ENCODE measurements around the gene CACNA2D4. TPM values are rescaled to one million over a fixed set of nuclear protein-coding genes. Genes with fewer than 3 reads are reported as not detected.
A peak's percentile ranks its signal among the peaks of the same experiment; 100 is the strongest.

CACNA2D4 gene
- total RNA-seq, 1 experiment from 2014 or later: 3.6 TPM

GRCh38 chr12:1796515-1797010 is 121.9 kb downstream of the CACNA2D4 start:
- Histone ChIP-seq H3K27me3 (no peaks in the 10 kb centered on the region), H3K4me1 (peaks cover 10% of the 10 kb centered on the region; the same call in 1 of the 2 replicates), H3K36me3 (no peaks in the 10 kb centered on the region), H3K9me3 (replicated peaks) (no peaks in the 10 kb centered on the region), H3K4me3 (no peak overlapping the region), H3K27ac (no peak overlapping the region)
- no peak for DNase-seq

- Histone ChIP-seq H3K9me3 (replicated peaks) (no peaks in the 10 kb centered on the region), H3K4me1 (peaks cover 6% of the 10 kb centered on the region; the same call in 1 of the 2 replicates), H3K4me3 (0 out of 2 replicates have a peak overlapping the region, but pooled peaks have one; percentile 3), H3K36me3 (no peaks in the 10 kb centered on the region), H3K27me3 (no peaks in the 10 kb centered on the region), H3K27ac (no peak overlapping the region)
- DNase-seq: peak; percentile 83 to 85
Measured at GRCh38 chr12:1795785-1796514, 122.5 kb downstream of the CACNA2D4 start.

DNA sequence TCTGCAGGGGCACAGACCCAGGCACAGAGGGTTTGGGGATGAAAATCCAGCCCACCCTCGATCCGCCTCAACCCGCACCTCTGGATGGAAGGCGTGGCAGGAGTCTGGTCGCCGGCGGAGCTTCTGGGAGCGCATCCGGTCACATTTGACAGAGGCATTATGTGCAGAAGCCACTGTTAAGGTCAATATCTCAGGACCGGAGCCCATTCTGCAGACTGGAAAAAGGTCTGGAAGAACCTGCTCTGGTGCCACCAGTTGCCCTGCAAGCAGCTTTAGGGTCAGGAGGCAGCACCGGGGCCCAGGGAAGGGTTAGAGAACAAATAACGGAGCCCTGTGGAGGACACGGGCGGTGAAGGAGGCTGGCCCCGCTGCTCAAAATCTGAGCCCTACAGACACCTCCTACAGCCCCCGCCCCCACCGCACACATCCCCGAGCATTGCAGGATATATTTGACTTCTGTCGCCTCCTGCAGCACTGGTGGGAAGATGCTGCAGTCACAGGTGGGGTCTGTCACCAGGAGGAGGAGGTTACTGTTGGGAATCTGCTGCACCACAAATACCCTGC is 123.1 kb downstream of the CACNA2D4 start:
- H3K27me3 ChIP-seq: no peaks in the 10 kb centered on the region
- H3K4me3 ChIP-seq: no peak overlapping the region
- no peak overlapping the region for H3K27ac ChIP-seq
- no peaks in the 10 kb centered on the region for H3K36me3 ChIP-seq
- no peak for DNase-seq
- H3K9me3 ChIP-seq (replicated peaks): no peaks in the 10 kb centered on the region
- peaks cover 3% of the 10 kb centered on the region; the same call in 1 of the 2 replicates for H3K4me1 ChIP-seq

GRCh38 chr12:1794440-1795090 is 123.9 kb downstream of the CACNA2D4 start:
- no peaks in the 10 kb centered on the region for H3K9me3 ChIP-seq (replicated peaks)
- DNase-seq: no peak
- H3K36me3 ChIP-seq: no peaks in the 10 kb centered on the region
- H3K27ac ChIP-seq: no peak overlapping the region
- H3K27me3 ChIP-seq: no peaks in the 10 kb centered on the region
- H3K4me1 ChIP-seq: peaks cover 3% of the 10 kb centered on the region; the same call in 1 of the 2 replicates
- no peak overlapping the region for H3K4me3 ChIP-seq

GRCh38 chr12:1793426-1794210 is 124.8 kb downstream of the CACNA2D4 start:
- Histone ChIP-seq H3K4me3 (no peak overlapping the region), H3K4me1 (peaks cover 3% of the 10 kb centered on the region; the same call in 1 of the 2 replicates), H3K9me3 (replicated peaks) (no peaks in the 10 kb centered on the region), H3K27me3 (no peaks in the 10 kb centered on the region), H3K36me3 (no peaks in the 10 kb centered on the region), H3K27ac (no peak overlapping the region)
- no peak for DNase-seq

DNA sequence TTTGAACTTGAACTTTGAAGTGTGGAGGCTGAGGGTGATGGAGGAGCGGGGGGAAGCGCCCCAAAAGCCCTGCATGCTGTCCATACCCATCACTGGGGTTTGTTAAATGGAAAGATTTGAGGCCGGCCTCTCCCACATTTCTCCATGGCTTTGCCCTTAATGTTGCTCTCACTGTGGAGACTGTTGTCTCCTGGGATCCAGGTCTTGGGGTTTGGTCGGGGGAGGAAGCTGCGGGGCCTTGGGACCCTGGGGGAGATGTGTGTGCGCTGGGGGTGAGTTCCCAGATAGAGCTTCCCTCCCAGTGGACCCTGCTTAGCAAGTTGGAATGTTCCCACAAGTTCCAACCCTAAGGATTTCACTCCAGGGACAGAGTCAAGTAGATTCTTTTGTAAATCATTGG is 126.0 kb downstream of the CACNA2D4 start:
- Histone ChIP-seq H3K4me3 (no peak overlapping the region), H3K36me3 (no peaks in the 10 kb centered on the region), H3K27ac (no peak overlapping the region), H3K4me1 (peaks cover 3% of the 10 kb centered on the region; the same call in 1 of the 2 replicates), H3K27me3 (no peaks in the 10 kb centered on the region), H3K9me3 (replicated peaks) (no peaks in the 10 kb centered on the region)
- no peak for DNase-seq

DNA sequence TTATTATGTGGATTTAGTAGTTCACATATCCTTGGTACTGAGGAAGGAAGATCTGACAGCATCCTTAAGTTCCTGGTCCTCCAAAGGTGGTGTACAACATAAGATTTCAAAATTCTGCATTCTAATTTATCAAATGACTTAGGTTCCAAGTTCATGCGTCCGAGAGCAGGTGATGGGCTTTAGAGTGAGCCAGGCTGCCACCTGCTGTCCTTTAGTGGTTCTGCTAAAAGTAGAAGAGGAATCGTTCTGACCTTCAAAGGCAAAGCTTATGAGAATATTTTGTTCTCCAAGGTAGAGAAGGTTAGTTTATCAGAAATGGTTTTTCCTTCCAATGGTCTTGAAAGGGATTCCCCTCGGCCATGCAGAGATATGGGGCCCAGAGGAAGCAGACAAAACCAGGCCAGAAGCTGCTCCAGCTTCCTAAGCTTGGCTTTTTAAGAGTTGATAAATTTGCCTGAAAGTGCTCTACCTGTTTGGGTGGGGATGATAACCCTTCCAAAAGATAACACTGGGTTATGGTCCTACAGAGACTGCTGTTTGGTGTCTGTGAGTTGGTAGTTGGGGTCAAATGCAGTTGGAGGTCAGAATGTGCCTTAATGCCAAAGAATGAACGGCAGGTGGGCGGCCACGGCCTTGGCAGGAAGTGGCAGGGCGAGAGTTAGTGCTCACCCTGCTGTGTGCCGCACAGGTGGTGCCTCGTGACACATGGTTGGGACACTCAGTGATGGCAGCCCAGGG is 127.2 kb downstream of the CACNA2D4 start:
- Histone ChIP-seq H3K36me3 (0 out of 2 replicates have a peak, but pooled peaks cover 3% of the 10 kb centered on the region), H3K27ac (no peak overlapping the region), H3K9me3 (replicated peaks) (no peaks in the 10 kb centered on the region), H3K4me1 (peaks cover 3% of the 10 kb centered on the region; the same call in 1 of the 2 replicates), H3K4me3 (no peak overlapping the region), H3K27me3 (no peaks in the 10 kb centered on the region)
- peak; percentile 64 to 78 for DNase-seq

DNA sequence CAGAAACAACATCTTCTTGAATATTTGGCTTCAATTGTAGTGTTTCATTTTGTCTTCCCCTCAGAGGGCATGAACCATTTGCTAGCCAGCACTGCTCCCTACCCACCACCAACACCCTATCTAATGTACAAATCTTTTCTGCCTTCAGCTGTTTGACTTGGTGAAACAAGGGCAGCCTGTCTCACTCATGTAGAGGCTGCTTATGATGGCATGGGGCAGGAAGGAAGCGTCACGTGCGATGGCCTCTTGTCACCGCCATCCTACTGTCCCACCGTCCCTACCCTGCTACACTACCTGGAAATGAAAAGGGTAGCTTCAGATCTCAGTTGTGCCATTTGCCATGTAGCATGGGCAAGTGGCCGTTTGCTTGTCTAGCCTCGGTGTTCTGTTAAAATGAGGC is 128.0 kb downstream of the CACNA2D4 start:
- Histone ChIP-seq H3K4me3 (no peak overlapping the region), H3K9me3 (replicated peaks) (no peaks in the 10 kb centered on the region), H3K27ac (no peak overlapping the region), H3K4me1 (no peaks in the 10 kb centered on the region; the same call in 1 of the 2 replicates), H3K36me3 (0 out of 2 replicates have a peak, but pooled peaks cover 5% of the 10 kb centered on the region), H3K27me3 (no peaks in the 10 kb centered on the region)
- DNase-seq: no peak

- no peaks in the 10 kb centered on the region for H3K27me3 ChIP-seq
- no peak overlapping the region for H3K27ac ChIP-seq
- no peaks in the 10 kb centered on the region for H3K9me3 ChIP-seq (replicated peaks)
- no peak for DNase-seq
- H3K36me3 ChIP-seq: peaks cover 12% of the 10 kb centered on the region; the same call in 1 of the 2 replicates
- H3K4me3 ChIP-seq: no peak overlapping the region
- no peaks in the 10 kb centered on the region for H3K4me1 ChIP-seq
Measured at GRCh38 chr12:1787714-1788113, 130.7 kb downstream of the CACNA2D4 start.

DNA sequence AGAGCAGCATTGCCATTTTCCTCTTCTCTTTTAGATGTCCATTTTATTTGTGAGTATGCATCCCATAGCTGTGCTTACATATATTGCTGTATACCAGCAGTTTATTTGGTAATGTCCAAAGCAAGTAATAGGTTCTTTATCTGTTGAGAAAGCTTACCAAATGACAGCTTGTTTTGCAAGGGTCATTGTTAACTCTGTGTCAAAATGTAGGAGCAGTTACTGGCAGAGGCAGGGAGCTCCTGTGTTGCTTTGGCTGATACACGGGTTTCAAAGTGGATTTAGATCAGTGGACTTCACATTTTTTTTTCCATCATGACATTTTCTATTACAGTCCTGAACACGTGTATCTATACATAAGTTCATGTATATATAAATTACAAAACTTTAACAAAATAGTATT is 136.2 kb downstream of the CACNA2D4 start:
- no peak for DNase-seq
- H3K27ac ChIP-seq: no peak overlapping the region
- H3K9me3 ChIP-seq (replicated peaks): no peaks in the 10 kb centered on the region
- no peaks in the 10 kb centered on the region for H3K27me3 ChIP-seq
- H3K4me3 ChIP-seq: no peak overlapping the region
- no peaks in the 10 kb centered on the region for H3K4me1 ChIP-seq
- peaks cover 22% of the 10 kb centered on the region for H3K36me3 ChIP-seq

- Histone ChIP-seq H3K4me3 (no peak overlapping the region), H3K9me3 (replicated peaks) (no peaks in the 10 kb centered on the region), H3K4me1 (peaks cover under 1% of the 10 kb centered on the region; the same call in 1 of the 2 replicates), H3K36me3 (peaks cover 20% of the 10 kb centered on the region), H3K27me3 (no peaks in the 10 kb centered on the region), H3K27ac (no peak overlapping the region)
- no peak for DNase-seq
Measured at GRCh38 chr12:1781772-1782171, 136.7 kb downstream of the CACNA2D4 start.

DNA sequence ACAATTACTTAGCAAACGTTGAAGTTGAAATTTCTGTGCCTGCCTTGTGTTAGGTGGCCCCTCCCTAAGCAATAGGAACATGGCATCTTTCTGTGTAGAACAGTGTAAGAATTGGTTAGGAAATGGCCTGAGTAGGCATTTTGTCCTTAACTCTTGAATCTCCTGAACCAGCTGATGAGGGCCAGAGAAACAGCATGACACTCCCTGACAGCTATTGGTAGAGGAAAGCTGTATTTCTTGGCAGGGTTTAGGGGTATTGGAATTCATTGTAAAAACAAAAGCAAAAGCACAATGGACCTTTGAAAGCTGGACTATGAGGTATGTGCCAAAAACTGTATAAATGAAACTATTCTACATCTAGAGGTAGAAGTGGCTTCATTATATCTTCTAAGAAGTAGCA is 138.7 kb downstream of the CACNA2D4 start:
- Histone ChIP-seq H3K4me1 (peaks cover 9% of the 10 kb centered on the region; the same call in 1 of the 2 replicates), H3K27ac (no peak overlapping the region), H3K36me3 (peaks cover 17% of the 10 kb centered on the region), H3K4me3 (no peak overlapping the region), H3K27me3 (no peaks in the 10 kb centered on the region), H3K9me3 (replicated peaks) (no peaks in the 10 kb centered on the region)
- DNase-seq: no peak

DNA sequence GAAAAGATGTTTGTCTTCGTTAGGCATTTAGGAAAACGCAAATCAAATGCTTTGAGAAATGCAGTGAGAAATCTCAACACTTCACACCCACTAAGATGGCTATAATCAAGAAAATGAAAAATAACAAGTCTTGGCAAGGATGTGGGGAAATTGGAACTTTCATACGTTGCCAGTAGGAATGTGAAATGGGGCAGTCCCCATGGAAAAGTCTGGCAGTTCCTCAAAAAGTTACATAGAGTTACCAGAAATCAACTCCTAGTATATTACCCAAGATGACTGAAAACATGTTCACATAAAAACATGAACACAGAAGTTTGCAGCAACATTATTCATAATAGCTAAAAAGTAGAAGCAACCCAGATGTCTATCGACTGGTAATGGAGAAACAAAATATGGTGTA is 139.5 kb downstream of the CACNA2D4 start:
- H3K27me3 ChIP-seq: no peaks in the 10 kb centered on the region
- no peak overlapping the region for H3K27ac ChIP-seq
- DNase-seq: no peak
- H3K36me3 ChIP-seq: peaks cover 17% of the 10 kb centered on the region
- H3K4me3 ChIP-seq: no peak overlapping the region
- H3K9me3 ChIP-seq (replicated peaks): no peaks in the 10 kb centered on the region
- peaks cover 9% of the 10 kb centered on the region; the same call in 1 of the 2 replicates for H3K4me1 ChIP-seq

DNA sequence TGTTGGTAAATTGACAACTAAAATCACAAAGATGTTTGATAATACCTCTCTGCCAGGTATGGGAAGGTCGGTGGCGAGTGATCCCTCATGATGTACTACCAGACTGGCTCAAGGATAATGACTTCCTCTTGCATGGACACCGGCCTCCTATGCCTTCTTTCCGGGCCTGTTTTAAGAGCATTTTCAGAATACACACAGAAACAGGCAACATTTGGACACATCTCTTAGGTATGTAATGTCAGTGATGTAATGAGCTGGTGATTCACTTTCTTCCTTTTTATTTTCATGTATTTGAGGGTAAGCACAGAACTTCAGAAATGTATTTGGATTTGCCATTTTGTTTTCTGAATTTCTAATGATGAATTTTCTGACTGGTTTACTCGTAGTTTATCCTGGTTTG is 140.7 kb downstream of the CACNA2D4 start:
- Histone ChIP-seq H3K4me1 (peaks cover 9% of the 10 kb centered on the region; the same call in 1 of the 2 replicates), H3K36me3 (peaks cover 23% of the 10 kb centered on the region), H3K27me3 (no peaks in the 10 kb centered on the region), H3K9me3 (replicated peaks) (no peaks in the 10 kb centered on the region), H3K27ac (no peak overlapping the region), H3K4me3 (no peak overlapping the region)
- DNase-seq: no peak

Data from SJCRH30 (cell line).